Ishikawa (cell line): ENCODE measurements around the gene DMWD.

Source experiments
- CEBPB ChIP-seq: IDR thresholded peaks from 2 replicates; pipeline ENCODE4 v1.6.1; 2012
- CREB1 ChIP-seq: IDR thresholded peaks from 2 replicates; pipeline ENCODE4 v1.6.1; 2012; ENCODE audit warnings: low read depth
- EGR1 ChIP-seq: IDR thresholded peaks from 2 replicates; pipeline ENCODE4 v1.6.1; 2012
- EP300 ChIP-seq: IDR thresholded peaks from 2 replicates; pipeline ENCODE4 v1.6.1; 2012; ENCODE audit warnings: borderline replicate concordance
- FOXM1 ChIP-seq: IDR thresholded peaks from 2 replicates; pipeline ENCODE4 v1.6.1; 2012; ENCODE audit warnings: low read depth, borderline replicate concordance
- NFIC ChIP-seq: IDR thresholded peaks from 2 replicates; pipeline ENCODE4 v1.6.1; 2012
- RAD21 ChIP-seq: IDR thresholded peaks from 2 replicates; pipeline ENCODE4 v1.6.1; 2012; ENCODE audit warnings: low read depth
- TAF1 ChIP-seq: IDR thresholded peaks from 2 replicates; pipeline ENCODE4 v1.6.1; 2012; ENCODE audit warnings: low read depth, mild to moderate bottlenecking
- TCF12 ChIP-seq: IDR thresholded peaks from 2 replicates; pipeline ENCODE4 v1.6.1; 2012; ENCODE audit warnings: low read depth
- TEAD4 ChIP-seq: IDR thresholded peaks from 2 replicates; pipeline ENCODE4 v1.6.1; 2012
- YY1 ChIP-seq: IDR thresholded peaks from 2 replicates; pipeline ENCODE4 v1.6.1; 2012; ENCODE audit warnings: low read depth
- ZBTB7A ChIP-seq: IDR thresholded peaks from 2 replicates; pipeline ENCODE4 v1.6.1; 2012; ENCODE audit warnings: low read depth
- TF ChIP-seq, protein P1 (sequence below): IDR thresholded peaks from 2 replicates; pipeline ENCODE4 v1.6.1; 2012
- TF ChIP-seq, protein P2 (sequence below): IDR thresholded peaks from 2 replicates; pipeline ENCODE4 v1.6.1; 2012; ENCODE audit warnings: low read depth, mild to moderate bottlenecking
- TF ChIP-seq, protein P3 (sequence below): IDR thresholded peaks from 2 replicates; pipeline ENCODE4 v1.6.1; 2012

DMWD gene

GRCh38 chr19:45812297-45812696 lies 19.7 kb upstream of the DMWD start:
- TF ChIP-seq TCF12: no peak
- TF ChIP-seq EGR1: no peak
- no peak for TF ChIP-seq RAD21
- no peak for TF ChIP-seq FOXM1
- no peak for TF ChIP-seq TEAD4
- TF ChIP-seq TAF1: no peak
- TF ChIP-seq, protein P1, sequence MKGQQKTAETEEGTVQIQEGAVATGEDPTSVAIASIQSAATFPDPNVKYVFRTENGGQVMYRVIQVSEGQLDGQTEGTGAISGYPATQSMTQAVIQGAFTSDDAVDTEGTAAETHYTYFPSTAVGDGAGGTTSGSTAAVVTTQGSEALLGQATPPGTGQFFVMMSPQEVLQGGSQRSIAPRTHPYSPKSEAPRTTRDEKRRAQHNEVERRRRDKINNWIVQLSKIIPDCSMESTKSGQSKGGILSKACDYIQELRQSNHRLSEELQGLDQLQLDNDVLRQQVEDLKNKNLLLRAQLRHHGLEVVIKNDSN: no peak
- no peak for TF ChIP-seq EP300

DNA sequence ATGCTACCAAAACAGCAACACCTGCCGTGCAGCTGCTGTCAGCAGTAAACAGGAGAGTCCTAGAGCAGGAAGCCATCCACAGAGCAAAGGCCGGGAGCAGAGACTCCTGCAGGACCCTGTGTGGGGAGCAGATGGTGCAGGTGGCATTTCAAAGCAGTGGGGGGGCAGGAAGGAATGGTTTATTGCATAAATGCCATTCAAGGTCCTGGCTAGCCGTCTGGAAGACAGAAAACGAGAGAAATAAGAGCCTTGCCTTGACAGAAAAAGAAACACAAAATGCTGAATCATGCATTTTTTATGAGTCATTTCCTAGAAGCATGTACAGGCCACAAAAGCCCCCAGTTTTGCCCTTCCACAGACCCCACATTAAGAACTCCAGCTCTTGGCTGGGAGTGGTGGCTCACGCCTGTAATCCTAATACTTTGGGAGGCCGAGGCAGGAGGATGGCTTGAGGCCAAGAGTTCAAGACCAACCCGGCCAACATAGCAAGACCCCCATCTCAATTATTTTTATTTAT lies 17.1 kb upstream of the DMWD start:
- no peak for TF ChIP-seq TEAD4

GRCh38 chr19:45805719-45806118 lies 13.1 kb upstream of the DMWD start:
- TF ChIP-seq EGR1 (no peak), YY1 (no peak), EP300 (no peak), ZBTB7A (no peak), NFIC (no peak), TEAD4 (no peak), TCF12 (no peak), CEBPB (no peak), FOXM1 (no peak), TAF1 (no peak), RAD21 (no peak)
- TF ChIP-seq, protein P2, sequence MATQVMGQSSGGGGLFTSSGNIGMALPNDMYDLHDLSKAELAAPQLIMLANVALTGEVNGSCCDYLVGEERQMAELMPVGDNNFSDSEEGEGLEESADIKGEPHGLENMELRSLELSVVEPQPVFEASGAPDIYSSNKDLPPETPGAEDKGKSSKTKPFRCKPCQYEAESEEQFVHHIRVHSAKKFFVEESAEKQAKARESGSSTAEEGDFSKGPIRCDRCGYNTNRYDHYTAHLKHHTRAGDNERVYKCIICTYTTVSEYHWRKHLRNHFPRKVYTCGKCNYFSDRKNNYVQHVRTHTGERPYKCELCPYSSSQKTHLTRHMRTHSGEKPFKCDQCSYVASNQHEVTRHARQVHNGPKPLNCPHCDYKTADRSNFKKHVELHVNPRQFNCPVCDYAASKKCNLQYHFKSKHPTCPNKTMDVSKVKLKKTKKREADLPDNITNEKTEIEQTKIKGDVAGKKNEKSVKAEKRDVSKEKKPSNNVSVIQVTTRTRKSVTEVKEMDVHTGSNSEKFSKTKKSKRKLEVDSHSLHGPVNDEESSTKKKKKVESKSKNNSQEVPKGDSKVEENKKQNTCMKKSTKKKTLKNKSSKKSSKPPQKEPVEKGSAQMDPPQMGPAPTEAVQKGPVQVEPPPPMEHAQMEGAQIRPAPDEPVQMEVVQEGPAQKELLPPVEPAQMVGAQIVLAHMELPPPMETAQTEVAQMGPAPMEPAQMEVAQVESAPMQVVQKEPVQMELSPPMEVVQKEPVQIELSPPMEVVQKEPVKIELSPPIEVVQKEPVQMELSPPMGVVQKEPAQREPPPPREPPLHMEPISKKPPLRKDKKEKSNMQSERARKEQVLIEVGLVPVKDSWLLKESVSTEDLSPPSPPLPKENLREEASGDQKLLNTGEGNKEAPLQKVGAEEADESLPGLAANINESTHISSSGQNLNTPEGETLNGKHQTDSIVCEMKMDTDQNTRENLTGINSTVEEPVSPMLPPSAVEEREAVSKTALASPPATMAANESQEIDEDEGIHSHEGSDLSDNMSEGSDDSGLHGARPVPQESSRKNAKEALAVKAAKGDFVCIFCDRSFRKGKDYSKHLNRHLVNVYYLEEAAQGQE: no peak
- TF ChIP-seq, protein P3, sequence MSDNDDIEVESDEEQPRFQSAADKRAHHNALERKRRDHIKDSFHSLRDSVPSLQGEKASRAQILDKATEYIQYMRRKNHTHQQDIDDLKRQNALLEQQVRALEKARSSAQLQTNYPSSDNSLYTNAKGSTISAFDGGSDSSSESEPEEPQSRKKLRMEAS: no peak
- TF ChIP-seq, protein P1: no peak

- TF ChIP-seq EP300 (no peak), YY1 (no peak), CEBPB (no peak), FOXM1 (no peak), RAD21 (no peak), TAF1 (no peak), EGR1 (no peak), TEAD4 (no peak), ZBTB7A (no peak), NFIC (no peak), CREB1 (no peak), TCF12 (no peak)
- TF ChIP-seq, protein P2: no peak
- TF ChIP-seq, protein P3: no peak
- TF ChIP-seq, protein P1: no peak
Measured at GRCh38 chr19:45804959-45805230, 12.2 kb upstream of the DMWD start.

DNA sequence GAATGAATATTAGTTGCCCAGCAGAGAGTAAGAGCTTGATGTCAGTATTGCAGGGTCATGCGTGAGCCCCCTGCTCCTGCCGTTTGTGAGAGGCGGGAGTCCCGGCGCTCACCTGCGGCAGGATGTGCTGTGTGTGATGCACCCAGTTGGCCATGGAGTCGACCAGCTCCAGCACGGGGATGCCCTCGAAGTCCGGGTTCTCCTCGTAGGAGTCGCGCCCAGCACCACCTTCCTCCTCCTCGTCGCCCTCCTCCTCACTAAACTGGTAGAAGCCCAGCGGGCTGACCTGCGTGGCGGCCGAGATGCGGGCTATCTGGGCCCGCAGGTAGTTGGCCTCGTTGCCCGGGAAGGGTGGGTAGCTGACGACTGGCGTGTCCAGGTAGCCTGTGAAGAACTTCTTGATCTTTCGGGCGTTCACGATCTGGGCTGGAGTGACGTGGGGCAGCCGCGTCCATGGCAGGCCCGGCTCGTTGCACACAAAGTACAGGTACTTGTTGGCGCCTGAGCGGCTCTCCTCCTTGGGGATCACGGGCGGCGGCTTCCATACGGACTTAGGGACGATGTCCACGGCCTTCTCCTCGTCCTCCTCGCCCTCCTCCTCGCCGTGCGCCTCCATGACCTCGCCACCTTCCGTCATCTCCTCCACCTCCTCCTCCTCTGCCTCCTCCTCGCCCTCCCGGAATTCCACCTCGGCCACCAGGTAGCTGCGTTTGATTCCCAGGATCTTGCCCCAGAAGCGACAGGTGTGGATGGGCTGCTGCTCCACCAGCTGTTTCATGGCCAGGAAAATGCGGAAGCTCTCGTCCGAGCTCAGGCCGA lies 11.7 kb upstream of the DMWD start:
- TF ChIP-seq, protein P1: no peak
- TF ChIP-seq TEAD4: no peak
- TF ChIP-seq EGR1: no peak
- no peak for TF ChIP-seq TCF12
- no peak for TF ChIP-seq RAD21
- TF ChIP-seq EP300: no peak
- TF ChIP-seq, protein P2: no peak
- TF ChIP-seq FOXM1: no peak
- no peak for TF ChIP-seq ZBTB7A
- no peak for TF ChIP-seq TAF1
- TF ChIP-seq CREB1: no peak
- TF ChIP-seq CEBPB: no peak
- no peak for TF ChIP-seq YY1
- TF ChIP-seq NFIC: no peak
- TF ChIP-seq, protein P3: no peak
